DOHH2 (cell line): ENCODE results near the gene DCP1B.

ENCODE experiments used
- EZH2phosphoT487 ChIP-seq: fragments of 200-600 bp; sonication (generic); IDR thresholded peaks from 2 replicates; pipeline ENCODE4 v1.6.1; 2017; ENCODE audit warnings: borderline replicate concordance, mild to moderate bottlenecking, antibody characterized with exemption, low read length, moderate library complexity, mixed read lengths
- TF ChIP-seq, protein P1 (sequence below): fragments of 200-600 bp; sonication (generic); IDR thresholded peaks from one replicate; pipeline ENCODE4 v1.5.1; 2014; ENCODE audit warnings: antibody characterized with exemption, mild to moderate bottlenecking, low read depth, low read length; ENCODE audit not compliant: poor library complexity, severe bottlenecking

- TF ChIP-seq, protein P1, sequence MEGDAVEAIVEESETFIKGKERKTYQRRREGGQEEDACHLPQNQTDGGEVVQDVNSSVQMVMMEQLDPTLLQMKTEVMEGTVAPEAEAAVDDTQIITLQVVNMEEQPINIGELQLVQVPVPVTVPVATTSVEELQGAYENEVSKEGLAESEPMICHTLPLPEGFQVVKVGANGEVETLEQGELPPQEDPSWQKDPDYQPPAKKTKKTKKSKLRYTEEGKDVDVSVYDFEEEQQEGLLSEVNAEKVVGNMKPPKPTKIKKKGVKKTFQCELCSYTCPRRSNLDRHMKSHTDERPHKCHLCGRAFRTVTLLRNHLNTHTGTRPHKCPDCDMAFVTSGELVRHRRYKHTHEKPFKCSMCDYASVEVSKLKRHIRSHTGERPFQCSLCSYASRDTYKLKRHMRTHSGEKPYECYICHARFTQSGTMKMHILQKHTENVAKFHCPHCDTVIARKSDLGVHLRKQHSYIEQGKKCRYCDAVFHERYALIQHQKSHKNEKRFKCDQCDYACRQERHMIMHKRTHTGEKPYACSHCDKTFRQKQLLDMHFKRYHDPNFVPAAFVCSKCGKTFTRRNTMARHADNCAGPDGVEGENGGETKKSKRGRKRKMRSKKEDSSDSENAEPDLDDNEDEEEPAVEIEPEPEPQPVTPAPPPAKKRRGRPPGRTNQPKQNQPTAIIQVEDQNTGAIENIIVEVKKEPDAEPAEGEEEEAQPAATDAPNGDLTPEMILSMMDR = no peak
- TF ChIP-seq EZH2phosphoT487 = no peak
These were observed 69.0 kb downstream of the DCP1B start for GRCh38 chr12:1935242-1935641.
